Choroid plexus epithelial cell (primary cell): ENCODE measurements around the gene ENOX1.
"Not testable (repeated sequence)": the region's sequence is repeated elsewhere in the genome, so short reads cannot be mapped to it uniquely, and the experiment has no call there.

Experiments used
- DNase-seq: peaks from one replicate; pipeline ENCODE4 v3.0.0-alpha.2; 2010; ENCODE audit warnings: low read depth
- H3K4me3 ChIP-seq: 2 replicates; pipeline ENCODE4 v1.5.1; 2011; ENCODE audit warnings: low read depth, mild to moderate bottlenecking, control low read depth, low read length, moderate library complexity
- CTCF ChIP-seq: conservative IDR thresholded peaks from 2 replicates; pipeline ENCODE4 v1.5.1; 2011; ENCODE audit warnings: low read depth, mild to moderate bottlenecking, control low read depth, inconsistent platforms, low read length, moderate library complexity

The ENOX1 gene

GRCh38 chr13:43786766-43787517, at the start of gene ENOX1:
TSS of gene ENOX1 (minus strand) at chr13:43786972.
- H3K4me3 ChIP-seq = peak within 1 kb of the TSS; percentile 65
- peak; percentile 75 for DNase-seq
- no peak for TF ChIP-seq CTCF

GRCh38 chr13:43835701-43836100, 48.9 kb upstream of the ENOX1 start:
- DNase-seq = peak; percentile 80
- no peak for TF ChIP-seq CTCF

GRCh38 chr13:43831088-43831487, 44.3 kb upstream of the ENOX1 start:
- TF ChIP-seq CTCF = no peak
- peak; percentile 77 for DNase-seq
- H3K4me3 ChIP-seq = no peak overlapping the region

More at GRCh38 chr13:43835701-43836100, 48.9 kb upstream of the ENOX1 start:
- H3K4me3 ChIP-seq = no peak overlapping the region

GRCh38 chr13:43830497-43830881, 43.7 kb upstream of the ENOX1 start:
- peak; percentile 87 for DNase-seq
- TF ChIP-seq CTCF = no peak

GRCh38 chr13:43824656-43825055, 37.9 kb upstream of the ENOX1 start:
- DNase-seq, H3K4me3 ChIP-seq: not testable (repeated sequence)

More at GRCh38 chr13:43830497-43830881, 43.7 kb upstream of the ENOX1 start:
- no peak overlapping the region for H3K4me3 ChIP-seq

GRCh38 chr13:43822969-43823368, 36.2 kb upstream of the ENOX1 start:
- peak; percentile 11 for DNase-seq
- no peak overlapping the region for H3K4me3 ChIP-seq
- no peak for TF ChIP-seq CTCF

- no peak for DNase-seq
- TF ChIP-seq CTCF = no peak
- no peak overlapping the region for H3K4me3 ChIP-seq
Observed at GRCh38 chr13:43816401-43816889, 29.7 kb upstream of the ENOX1 start.
